Activated T-helper 1 cell treated with Interleukin-2 at 50 U/mL for 16 hours (primary cell): Measurements from ENCODE around the gene SSX4.
"Not testable (repeated sequence)": the region's sequence is repeated elsewhere in the genome, so short reads cannot be mapped to it uniquely, and the experiment has no call there.

Experiments
- DNase-seq: peaks from one replicate; pipeline ENCODE4 v3.0.0-alpha.2; 2020; ENCODE audit warnings: low read depth

SSX4 gene, protein sequence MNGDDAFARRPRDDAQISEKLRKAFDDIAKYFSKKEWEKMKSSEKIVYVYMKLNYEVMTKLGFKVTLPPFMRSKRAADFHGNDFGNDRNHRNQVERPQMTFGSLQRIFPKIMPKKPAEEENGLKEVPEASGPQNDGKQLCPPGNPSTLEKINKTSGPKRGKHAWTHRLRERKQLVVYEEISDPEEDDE

DNA sequence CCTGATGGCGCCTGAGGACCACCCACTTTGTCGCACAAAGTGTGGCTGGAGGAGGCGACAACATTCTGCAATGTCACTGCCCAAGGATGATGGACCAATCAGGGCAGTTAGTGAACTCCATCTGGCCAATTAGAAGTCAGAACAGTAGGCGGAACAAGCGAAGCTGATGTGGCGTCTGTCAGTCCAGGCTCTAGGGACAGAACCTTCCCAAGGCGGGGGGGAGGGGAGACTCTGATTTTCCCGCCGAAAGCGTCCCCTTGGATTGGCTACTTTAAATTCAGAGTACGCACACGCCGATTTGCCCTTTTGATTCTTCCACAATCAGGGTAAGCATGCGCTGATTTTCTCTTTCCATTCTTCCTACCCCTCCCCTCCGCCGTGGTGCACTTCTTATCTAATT, at the start of gene SSX4:
Gene SSX4 (plus strand): TSS at position 301 of the 400 bp plus-strand sequence. CDS start 515 bp downstream, outside the sequence.
- not testable (repeated sequence) for DNase-seq

DNA sequence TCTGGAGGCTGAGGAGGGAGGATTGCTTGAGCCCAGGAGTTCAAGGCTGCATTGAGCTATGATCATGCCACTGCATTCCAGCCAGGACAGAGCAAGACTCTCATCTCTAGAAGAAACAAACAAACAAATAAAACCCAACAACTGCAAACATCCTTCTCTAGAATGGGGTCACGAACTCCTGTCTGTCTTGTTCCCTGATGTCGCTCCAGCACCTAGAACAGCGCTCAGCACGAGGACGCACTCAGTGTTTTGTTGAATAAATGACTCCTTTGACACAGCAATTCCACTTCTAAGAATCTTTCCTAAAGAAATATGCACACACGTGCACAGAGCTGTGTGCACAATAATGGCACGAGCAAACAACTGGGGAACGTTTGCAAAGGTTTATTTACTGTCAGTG, 37.3 kb upstream of the SSX4 start:
- DNase-seq: not testable (repeated sequence)

DNA sequence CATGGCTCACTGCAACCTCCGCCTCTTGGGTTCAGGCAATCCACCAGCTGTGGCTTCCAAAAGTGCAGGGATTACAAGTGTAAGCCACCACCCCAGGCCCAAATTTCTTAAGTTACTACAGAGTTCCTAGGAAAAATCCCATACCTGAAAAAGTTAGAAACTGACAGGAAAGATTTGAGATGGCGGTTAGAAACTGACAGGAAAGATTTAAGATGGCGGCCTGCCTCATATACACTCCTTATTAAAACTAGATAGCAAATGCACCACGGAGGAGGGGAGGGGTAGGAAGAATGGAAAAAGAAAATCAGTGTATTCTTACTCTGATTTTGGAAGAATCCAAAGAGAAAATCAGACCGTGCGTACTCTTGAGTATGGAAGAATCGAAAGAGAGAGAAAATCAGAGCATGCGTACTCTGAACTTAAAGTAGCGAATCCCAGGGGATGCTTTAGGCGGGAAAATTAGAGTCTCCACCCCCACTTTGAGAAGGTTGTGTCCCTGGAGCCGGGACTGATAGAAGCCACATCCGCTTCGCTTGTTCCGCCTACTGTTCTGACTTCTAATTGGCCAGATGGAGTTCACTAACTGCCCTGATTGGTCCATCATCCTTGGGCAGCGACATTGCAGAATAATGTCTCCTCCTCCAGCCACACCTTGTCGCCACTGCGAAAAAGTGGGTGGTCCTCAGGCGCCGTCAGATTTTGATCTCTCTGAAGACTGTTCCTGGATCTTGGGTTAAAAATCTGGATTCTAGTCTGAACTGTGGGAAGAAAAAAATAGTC, 26.8 kb upstream of the SSX4 start, which contains the start of gene SSX3:
Gene SSX3 (minus strand): TSS at position 389 of the 780 bp plus-strand sequence. CDS start 1,454 bp downstream, outside the sequence.
- DNase-seq: not testable (repeated sequence)

DNA sequence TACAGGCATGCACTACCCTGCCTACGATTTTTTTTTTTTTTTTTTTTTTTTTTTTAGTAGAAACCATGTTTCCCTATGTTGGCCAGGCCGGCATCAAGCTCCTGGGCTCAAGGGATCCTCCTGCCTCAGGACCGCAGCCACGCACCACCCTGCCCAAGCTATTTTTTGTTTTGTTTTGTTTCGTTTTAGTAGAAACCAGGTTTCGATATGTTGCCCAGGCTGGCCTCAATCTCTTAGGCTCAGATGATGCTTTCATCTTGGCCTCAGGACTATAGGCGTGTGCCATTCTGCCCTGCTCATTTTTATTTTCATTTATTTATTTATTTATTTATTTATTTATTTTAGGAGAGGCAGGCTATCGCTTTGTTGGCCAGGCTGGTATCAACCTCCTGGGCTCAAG, 25.7 kb upstream of the SSX4 start:
- DNase-seq: no peak

DNA sequence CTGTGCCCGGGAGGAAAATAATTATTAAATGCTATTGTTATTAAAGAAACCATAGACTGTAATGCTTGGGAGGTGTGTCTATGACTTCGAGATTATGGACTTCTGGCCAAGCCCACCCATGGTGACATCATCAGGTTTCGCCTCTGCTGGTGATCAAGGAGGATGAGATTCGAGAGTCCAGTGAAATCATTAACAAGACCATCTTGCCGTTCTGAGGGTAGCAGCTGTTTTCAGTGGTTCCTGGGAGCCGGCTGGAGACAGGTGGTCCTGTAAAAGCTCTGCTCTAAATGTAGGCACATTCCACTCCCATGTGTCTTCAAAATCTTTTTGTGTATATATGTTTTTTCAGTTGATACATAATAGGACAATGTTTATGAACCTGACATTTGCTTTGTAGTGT, 24.1 kb upstream of the SSX4 start:
- not testable (repeated sequence) for DNase-seq

DNA sequence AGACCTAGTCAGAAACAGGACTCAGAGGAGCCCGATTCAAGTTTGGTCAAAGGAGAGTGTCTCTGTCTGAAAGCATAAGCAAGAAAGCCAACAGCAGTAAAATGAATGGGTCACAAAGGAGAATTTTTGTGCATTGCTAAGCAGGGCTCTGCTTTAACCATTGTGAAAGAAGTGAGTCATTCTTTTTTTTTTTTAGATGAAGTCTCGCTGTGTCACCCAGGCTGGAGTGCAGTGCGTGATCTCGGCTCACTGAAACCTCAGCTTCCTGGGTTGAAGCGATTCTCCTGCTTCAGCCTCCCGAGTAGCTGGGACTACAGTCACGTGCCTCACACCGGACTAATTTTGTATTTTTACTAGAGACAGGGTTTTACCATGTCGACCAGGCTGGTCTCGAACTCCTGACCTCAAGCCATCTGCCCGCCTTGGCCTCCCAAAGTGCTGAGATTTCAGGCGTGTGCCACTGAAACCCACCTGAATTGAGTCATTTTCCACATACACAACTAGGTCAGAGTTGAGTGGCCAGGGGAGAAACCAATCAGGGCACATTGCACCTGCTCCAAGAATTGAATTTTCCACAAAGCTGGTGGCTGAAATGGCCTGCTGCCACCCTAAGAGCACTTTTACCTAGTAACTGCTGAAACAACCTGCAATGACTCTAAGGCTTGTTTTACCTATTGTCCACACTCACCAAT, 15.5 kb upstream of the SSX4 start:
- not testable (repeated sequence) for DNase-seq

DNA sequence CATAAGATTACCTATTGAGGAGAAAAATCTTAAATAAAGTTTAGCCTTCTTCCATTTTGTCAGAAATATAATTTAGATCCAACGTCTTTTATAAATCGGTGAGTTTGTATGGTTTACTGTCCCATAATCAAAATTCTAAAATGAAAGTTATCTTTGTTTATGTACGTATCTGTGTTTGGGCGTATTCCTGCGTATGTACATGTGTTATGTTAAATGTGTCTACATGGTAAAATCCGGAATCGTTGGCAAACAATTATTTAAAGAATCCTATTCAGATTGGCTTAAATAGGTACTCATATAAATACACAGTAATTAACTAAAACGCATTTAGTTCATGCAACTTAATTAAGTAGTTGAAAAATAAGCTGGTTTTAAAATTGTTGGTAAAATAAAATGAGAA, 12.9 kb upstream of the SSX4 start:
- not testable (repeated sequence) for DNase-seq

DNA sequence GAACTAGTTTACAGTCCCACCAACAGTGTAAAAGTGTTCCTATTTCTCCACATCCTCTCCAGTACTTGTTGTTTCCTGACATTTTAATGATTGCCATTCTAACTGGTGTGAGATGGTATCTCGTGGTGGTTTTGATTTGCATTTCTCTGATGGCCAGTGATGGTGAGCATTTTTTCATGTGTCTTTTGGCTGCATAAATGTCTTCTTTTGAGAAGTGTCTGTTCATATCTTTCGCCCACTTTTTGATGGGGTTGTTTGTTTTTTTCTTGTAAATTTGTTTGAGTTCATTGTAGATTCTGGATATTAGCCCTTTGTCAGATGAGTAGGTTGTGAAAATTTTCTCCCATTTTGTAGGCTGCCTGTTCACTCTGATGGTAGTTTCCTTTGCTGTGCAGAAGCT, 13.6 kb downstream of the SSX4 start:
- not testable (repeated sequence) for DNase-seq

DNA sequence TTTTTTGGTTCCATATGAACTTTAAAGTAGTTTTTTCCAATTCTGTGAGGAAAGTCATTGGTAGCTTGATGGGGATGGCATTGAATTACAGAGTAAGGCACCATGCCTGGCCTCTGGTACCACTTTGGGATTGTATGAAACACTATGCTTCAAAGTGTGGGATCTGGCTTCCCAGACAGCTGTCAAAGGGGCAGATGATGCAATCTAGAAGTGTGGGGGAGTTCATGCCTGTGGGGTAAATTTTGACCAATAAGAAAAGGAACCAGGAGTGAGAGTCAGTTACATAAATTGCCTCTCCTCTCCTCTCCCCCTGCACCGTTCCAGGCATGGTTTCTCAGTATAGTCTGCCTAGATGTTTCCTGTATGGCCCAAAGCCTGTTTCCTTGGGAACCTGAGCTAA, 14.5 kb downstream of the SSX4 start:
- DNase-seq: not testable (repeated sequence)

DNA sequence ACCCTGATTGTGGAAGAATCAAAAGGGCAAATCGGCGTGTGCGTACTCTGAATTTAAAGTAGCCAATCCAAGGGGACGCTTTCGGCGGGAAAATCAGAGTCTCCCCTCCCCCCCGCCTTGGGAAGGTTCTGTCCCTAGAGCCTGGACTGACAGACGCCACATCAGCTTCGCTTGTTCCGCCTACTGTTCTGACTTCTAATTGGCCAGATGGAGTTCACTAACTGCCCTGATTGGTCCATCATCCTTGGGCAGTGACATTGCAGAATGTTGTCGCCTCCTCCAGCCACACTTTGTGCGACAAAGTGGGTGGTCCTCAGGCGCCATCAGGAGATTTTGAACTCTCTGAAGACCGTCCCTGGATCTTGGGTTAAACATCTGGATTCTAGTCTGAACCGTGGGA, 28.5 kb downstream of the SSX4 start, which contains the start of gene SSX4B:
Gene SSX4B (minus strand): TSS at position 101 of the 400 bp plus-strand sequence. CDS start 588 bp downstream, outside the sequence.
- not testable (repeated sequence) for DNase-seq

DNA sequence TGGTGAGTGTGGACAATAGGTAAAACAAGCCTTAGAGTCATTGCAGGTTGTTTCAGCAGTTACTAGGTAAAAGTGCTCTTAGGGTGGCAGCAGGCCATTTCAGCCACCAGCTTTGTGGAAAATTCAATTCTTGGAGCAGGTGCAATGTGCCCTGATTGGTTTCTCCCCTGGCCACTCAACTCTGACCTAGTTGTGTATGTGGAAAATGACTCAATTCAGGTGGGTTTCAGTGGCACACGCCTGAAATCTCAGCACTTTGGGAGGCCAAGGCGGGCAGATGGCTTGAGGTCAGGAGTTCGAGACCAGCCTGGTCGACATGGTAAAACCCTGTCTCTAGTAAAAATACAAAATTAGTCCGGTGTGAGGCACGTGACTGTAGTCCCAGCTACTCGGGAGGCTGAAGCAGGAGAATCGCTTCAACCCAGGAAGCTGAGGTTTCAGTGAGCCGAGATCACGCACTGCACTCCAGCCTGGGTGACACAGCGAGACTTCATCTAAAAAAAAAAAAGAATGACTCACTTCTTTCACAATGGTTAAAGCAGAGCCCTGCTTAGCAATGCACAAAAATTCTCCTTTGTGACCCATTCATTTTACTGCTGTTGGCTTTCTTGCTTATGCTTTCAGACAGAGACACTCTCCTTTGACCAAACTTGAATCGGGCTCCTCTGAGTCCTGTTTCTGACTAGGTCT, 43.8 kb downstream of the SSX4 start:
- DNase-seq: not testable (repeated sequence)

DNA sequence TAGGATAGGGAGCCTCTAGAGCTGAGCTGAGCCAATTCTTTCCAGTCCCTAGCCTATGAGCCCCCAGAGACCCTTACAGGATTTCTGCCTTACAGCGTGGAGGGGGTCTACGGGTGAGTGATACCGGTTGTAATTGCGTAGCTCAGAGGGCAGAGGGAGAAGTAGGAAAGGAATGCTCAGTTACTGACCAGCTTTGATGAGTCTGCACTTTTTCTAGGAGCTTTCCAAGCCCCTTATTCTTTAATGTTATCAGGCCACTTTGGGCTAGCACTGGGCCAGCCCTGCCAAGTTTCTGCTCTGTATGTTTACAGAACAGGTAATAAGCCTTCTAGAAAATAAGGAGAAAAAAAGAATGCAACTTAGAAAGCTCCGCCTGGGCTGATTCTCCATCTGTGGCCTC, 46.3 kb downstream of the SSX4 start:
- DNase-seq: not testable (repeated sequence)

DNA sequence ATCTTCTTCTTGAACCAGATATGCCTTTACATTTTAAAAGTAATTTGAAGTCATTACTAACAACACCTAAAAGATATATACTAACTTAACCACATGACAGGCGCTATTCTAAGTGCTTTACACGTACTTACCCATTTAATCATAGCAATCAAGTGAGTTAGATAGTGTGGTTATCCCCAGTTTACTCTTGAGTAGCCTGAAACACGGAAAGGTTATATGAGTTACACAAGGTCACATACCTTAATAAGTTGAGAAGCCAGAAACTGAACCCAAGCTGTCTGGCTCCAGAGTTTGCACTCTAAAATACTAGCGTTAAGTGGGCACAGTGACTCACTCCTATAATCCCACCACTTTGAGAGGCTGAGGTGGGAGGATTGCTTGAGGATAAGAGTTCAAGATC, 46.8 kb downstream of the SSX4 start:
- DNase-seq: not testable (repeated sequence)

DNA sequence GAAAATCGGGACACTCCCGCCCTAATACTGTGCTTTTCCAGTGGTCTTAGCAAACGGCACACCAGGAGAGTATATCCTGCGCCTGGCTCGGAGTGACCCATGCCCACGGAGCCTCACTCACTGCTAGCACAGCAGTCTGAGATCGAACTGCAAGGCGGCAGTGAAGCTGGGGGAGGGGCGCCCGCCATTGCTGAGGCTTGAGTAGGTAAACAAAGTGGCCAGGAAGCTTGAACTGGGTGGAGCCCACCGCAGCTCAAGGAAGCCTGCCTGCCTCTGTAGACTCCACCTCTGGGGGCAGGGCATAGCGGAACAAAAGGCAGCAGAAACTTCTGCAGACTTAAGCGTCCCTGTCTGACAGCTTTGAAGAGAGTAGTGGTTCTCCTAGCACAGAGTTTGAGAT, 50.4 kb downstream of the SSX4 start:
- not testable (repeated sequence) for DNase-seq
